ENCODE data around the gene DHCR24.

DNA sequence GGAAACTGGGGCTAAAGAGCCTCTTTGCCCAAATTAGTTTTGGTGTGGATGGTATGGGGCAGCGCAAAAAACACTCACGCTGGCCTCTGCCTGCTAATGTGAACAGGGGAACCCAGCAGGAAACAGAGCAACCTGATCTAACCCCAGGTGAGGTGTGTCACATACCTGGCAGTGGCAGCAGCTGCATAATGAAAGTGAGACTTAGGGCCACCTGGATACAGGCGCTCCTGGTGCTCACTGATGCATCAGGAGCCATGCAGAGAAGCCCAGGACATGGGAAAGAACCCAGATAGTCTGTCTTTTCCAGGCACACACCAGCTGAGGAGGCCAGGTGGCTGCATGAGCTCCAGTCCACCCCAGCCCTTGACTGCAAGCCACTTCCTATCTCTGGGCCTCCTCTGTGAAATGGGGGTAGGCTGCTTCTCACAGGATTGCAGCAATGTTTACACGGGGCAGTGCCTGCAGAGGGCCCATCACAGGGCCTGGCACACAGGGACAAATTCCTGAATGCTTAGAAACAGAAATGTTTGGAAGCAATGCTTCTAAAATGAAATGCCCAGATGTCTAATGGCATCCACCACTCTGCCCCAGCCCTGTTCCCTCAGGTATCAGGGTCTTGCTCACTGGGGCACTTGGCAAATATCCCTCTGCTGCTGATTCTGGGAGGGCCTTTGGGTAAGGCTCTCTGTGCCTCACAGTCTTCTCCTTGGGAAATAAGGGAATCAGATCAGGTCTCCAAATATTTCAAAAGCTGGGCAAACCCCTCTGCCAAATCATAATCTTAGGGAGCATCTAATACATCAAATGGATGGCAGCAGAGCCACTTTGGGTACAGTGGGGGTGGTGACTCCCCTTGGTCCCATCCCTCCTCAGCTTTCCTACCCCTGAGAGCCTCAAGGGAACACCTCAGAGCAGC, 19.9 kb downstream of the DHCR24 start:
- no peak for TF ChIP-seq POLR2A (IDR thresholded peaks at IDR 0.05)
- TF ChIP-seq, protein P1, sequence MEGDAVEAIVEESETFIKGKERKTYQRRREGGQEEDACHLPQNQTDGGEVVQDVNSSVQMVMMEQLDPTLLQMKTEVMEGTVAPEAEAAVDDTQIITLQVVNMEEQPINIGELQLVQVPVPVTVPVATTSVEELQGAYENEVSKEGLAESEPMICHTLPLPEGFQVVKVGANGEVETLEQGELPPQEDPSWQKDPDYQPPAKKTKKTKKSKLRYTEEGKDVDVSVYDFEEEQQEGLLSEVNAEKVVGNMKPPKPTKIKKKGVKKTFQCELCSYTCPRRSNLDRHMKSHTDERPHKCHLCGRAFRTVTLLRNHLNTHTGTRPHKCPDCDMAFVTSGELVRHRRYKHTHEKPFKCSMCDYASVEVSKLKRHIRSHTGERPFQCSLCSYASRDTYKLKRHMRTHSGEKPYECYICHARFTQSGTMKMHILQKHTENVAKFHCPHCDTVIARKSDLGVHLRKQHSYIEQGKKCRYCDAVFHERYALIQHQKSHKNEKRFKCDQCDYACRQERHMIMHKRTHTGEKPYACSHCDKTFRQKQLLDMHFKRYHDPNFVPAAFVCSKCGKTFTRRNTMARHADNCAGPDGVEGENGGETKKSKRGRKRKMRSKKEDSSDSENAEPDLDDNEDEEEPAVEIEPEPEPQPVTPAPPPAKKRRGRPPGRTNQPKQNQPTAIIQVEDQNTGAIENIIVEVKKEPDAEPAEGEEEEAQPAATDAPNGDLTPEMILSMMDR (IDR thresholded peaks at IDR 0.05) = no peak
- no peak for TF ChIP-seq EP300 (IDR thresholded peaks at IDR 0.05)
